Gastrocnemius medialis (tissue), 4 donors: Measurements from ENCODE around the gene CALD1. TPM values are rescaled to one million over a fixed set of nuclear protein-coding genes. Genes with fewer than 3 reads are reported as not detected.

Experiments
- ATAC-seq, 2 donors: fragments of 150-250 bp; one replicate each; pipeline ENCODE4 v1.9.1; 2016
- DNase-seq, 2 donors: peaks; one replicate each; pipeline ENCODE4 v3.0.0-alpha.2; 2019
- H3K27ac ChIP-seq, 4 donors: fragments of 200-600 bp; sonication (generic); 1 replicate in 1 of 4; 2 replicates in 3 of 4; pipeline ENCODE4 v1.5.1; 2016 to 2018; ENCODE audit warnings: mild to moderate bottlenecking in 2 of 4, moderate library complexity in 1 of 4
- H3K27me3 ChIP-seq, 3 donors: fragments of 200-600 bp; sonication (generic) in 2 of 3; 1 replicate in 1 of 3; 2 replicates in 2 of 3; pipeline versions ENCODE4 v1.5.1 to v1.6.0; 2016 to 2019; ENCODE audit warnings: mild to moderate bottlenecking in 1 of 3, moderate library complexity in 1 of 3
- H3K36me3 ChIP-seq, 2 donors: fragments of 200-600 bp; sonication (generic) in 1 of 2; one replicate each; pipeline ENCODE4 v1.5.1; 2017 to 2018
- H3K4me1 ChIP-seq, 2 donors: fragments of 200-600 bp; sonication (generic) in 1 of 2; one replicate each; pipeline ENCODE4 v1.5.1; 2016 to 2017; ENCODE audit warnings: mild to moderate bottlenecking in 2 of 2
- H3K4me3 ChIP-seq, 4 donors: fragments of 200-600 bp; sonication (generic) in 3 of 4; 1 replicate in 1 of 4; 2 replicates in 3 of 4; pipeline ENCODE4 v1.5.1; 2016 to 2019; ENCODE audit warnings: mild to moderate bottlenecking in 2 of 4
- H3K9me3 ChIP-seq, 3 donors: fragments of 200-600 bp; sonication (generic) in 2 of 3; 1 replicate in 1 of 3; 2 replicates in 2 of 3; pipeline ENCODE4 v1.5.1; 2016 to 2019
- POLR2A ChIP-seq, 2 donors: fragments of 450-650 bp; IDR thresholded peaks; one replicate each; pipeline ENCODE4 v1.6.1; 2017; ENCODE audit warnings: antibody characterized with exemption in 2 of 2, mild to moderate bottlenecking in 2 of 2, moderate library complexity in 2 of 2
- in situ Hi-C, 4 donors: fragments of 200-750 bp; cut with MboI; loops; one replicate each; pipeline versions ENCODE4 v1.15.0 to v1.8.0; 2017; ENCODE audit warnings: low sequenced_read_pairs in 4 of 4
- intact Hi-C: fragments of 100-400 bp; cut with DNase I; formaldehyde crosslinking; loops from one replicate; pipeline ENCODE4 v1.15.1; 2023; ENCODE audit warnings: low total_unique reads
- total RNA-seq, 4 donors: library from RNA; depleted of rRNA; stranded (reverse); fragments of >200 nt; gene quantifications; one replicate each; pipeline versions ENCODE4 v1.1.0 to v1.2.3, GENCODE V29; 2016
- TF ChIP-seq, protein P1 (sequence below), 5 experiments: fragments of 450-650 bp in 3 of 5; fragments of 200-600 bp in 2 of 5; sonication (generic) in 2 of 5; IDR thresholded peaks in 4 of 5; conservative IDR thresholded peaks in 1 of 5; 1 replicate in 4 of 5; 2 replicates in 1 of 5; pipeline ENCODE4 v1.5.1; 2016 to 2019; ENCODE audit warnings: antibody characterized with exemption in 5 of 5, mild to moderate bottlenecking in 3 of 5, moderate library complexity in 3 of 5

Gene CALD1
- total RNA-seq, 4 donors from 2014 or later: 25.9 to 43.2 (median 32.3) TPM

DNA sequence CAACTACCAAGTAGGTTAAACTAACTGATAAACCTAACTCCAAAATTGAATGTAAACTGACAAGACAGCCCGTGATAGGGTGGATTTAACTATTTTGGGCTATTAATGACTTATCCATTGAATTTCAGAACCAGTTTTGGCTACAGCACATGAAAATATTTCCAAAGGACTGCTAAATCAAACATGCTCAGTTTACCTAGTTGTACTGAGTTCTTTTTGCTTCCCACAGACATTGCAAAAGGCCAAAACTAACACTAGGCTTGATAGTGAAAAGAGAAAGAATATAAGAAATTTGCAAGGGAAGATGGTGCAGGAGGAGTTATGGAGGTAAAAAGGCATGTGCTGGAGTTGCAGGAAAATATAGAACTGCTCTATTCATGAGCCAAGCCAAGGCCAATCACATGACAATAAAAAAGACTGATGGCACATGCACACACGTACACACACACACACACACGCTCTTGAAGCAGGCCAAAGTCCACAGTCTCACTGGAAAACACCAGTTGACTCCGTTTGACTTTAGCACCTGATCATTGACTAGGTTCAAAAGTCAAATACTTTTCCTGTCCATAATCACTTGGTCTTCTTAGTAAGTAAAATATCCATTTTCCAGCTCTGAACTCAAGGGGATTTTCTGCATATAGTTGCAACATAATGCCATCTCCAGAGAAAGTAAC, 130.9 kb downstream of the CALD1 start:
- intact Hi-C loops (no loop called here), in situ Hi-C loops (no loop called here)
- Histone ChIP-seq H3K27me3 (no peaks in the 10 kb centered on the region), H3K4me1 (peaks cover 0 to 4% of the 10 kb centered on the region in 2 donors), H3K36me3 (no peaks in the 10 kb centered on the region), H3K27ac (no peak overlapping the region), H3K9me3 (no peaks in the 10 kb centered on the region), H3K4me3 (no peak overlapping the region)
- no peak for DNase-seq
- ATAC-seq: no peak
- no peak for TF ChIP-seq POLR2A (IDR thresholded peaks at IDR 0.05)
- TF ChIP-seq, protein P1, sequence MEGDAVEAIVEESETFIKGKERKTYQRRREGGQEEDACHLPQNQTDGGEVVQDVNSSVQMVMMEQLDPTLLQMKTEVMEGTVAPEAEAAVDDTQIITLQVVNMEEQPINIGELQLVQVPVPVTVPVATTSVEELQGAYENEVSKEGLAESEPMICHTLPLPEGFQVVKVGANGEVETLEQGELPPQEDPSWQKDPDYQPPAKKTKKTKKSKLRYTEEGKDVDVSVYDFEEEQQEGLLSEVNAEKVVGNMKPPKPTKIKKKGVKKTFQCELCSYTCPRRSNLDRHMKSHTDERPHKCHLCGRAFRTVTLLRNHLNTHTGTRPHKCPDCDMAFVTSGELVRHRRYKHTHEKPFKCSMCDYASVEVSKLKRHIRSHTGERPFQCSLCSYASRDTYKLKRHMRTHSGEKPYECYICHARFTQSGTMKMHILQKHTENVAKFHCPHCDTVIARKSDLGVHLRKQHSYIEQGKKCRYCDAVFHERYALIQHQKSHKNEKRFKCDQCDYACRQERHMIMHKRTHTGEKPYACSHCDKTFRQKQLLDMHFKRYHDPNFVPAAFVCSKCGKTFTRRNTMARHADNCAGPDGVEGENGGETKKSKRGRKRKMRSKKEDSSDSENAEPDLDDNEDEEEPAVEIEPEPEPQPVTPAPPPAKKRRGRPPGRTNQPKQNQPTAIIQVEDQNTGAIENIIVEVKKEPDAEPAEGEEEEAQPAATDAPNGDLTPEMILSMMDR (IDR thresholded peaks at IDR 0.05 in 4 of 5, conservative IDR thresholded peaks at IDR 0.05 in 1 of 5): no peak

- H3K27me3 ChIP-seq: no peaks in the 10 kb centered on the region
- in situ Hi-C loops: no loop called here
- H3K27ac ChIP-seq: no peak overlapping the region
- peaks cover 0 to 4% of the 10 kb centered on the region in 2 donors for H3K4me1 ChIP-seq
- H3K4me3 ChIP-seq: no peak overlapping the region
- DNase-seq (no peak), ATAC-seq (no peak)
- no peak for TF ChIP-seq POLR2A (IDR thresholded peaks at IDR 0.05)
- TF ChIP-seq, protein P1 (IDR thresholded peaks at IDR 0.05 in 4 of 5, conservative IDR thresholded peaks at IDR 0.05 in 1 of 5): no peak
- intact Hi-C loops: no loop called here
- H3K9me3 ChIP-seq: no peaks in the 10 kb centered on the region
- no peaks in the 10 kb centered on the region for H3K36me3 ChIP-seq
Measured at GRCh38 chr7:134910968-134911367, 131.5 kb downstream of the CALD1 start.

DNA sequence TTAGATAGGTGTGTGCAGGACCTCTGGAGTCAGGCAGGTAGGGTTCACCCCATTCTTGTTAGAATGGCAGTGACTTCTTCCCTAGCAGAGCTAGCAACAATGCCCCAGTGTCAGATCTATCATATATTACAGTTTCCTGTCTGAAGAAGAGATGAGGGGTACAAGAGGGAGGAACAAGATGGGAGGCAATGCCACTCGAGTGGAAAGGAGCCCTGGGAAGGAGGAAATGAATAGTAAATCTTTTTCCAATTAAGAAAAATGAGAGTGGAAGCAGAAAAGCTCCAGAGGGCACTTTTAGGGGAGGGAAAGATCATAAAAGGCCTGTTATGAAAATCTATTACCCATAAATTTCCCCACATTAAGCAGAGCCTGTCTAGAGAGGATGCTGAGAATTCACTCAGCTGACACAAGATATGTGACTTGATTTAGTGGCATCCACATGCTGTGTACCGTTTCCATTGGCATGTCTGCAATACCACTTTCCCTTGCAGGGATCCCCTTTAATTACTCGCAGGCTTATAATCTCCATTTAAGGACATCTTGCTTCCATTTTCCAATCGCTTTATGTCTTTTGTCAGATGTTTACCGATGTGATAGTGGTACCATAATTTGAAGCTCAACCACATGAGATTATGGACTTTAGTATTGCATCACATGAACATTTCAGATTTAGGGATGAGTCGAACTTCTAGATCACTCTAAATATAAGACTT, 136.9 kb downstream of the CALD1 start:
- no peak overlapping the region for H3K27ac ChIP-seq
- TF ChIP-seq POLR2A (IDR thresholded peaks at IDR 0.05): no peak
- TF ChIP-seq, protein P1 (IDR thresholded peaks at IDR 0.05 in 4 of 5, conservative IDR thresholded peaks at IDR 0.05 in 1 of 5): no peak
- no peaks in the 10 kb centered on the region for H3K4me1 ChIP-seq
- H3K27me3 ChIP-seq: no peaks in the 10 kb centered on the region
- in situ Hi-C loops (no loop called here), intact Hi-C loops (no loop called here)
- no peak overlapping the region for H3K4me3 ChIP-seq
- no peaks in the 10 kb centered on the region for H3K9me3 ChIP-seq
- DNase-seq: no peak
- no peak for ATAC-seq
- H3K36me3 ChIP-seq: no peaks in the 10 kb centered on the region

DNA sequence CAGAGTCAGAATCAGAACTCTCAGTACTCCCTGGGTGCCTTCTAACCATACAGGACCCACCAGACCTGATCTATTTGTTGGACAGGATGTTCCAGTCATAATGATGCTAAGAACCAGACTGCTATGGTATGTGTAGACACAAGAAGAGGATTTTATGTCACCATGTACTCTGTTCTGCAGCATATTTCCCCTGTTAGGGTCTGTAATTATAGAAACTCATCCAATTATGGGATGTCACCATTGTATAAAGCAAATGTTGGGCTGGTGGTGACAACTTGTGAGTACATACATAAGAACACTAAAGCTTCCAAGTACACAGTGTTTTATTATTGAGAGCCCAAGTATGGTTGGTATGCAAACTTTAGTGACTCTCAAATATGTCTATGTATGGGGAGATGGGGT, 139.8 kb downstream of the CALD1 start:
- ATAC-seq: no peak
- in situ Hi-C loops (no loop called here), intact Hi-C loops (no loop called here)
- H3K4me1 ChIP-seq: peaks cover 0 to 5% of the 10 kb centered on the region in 2 donors
- H3K9me3 ChIP-seq: no peaks in the 10 kb centered on the region
- no peak overlapping the region for H3K4me3 ChIP-seq
- H3K27me3 ChIP-seq: no peaks in the 10 kb centered on the region
- no peak overlapping the region for H3K27ac ChIP-seq
- no peaks in the 10 kb centered on the region for H3K36me3 ChIP-seq
- TF ChIP-seq POLR2A (IDR thresholded peaks at IDR 0.05): no peak
- TF ChIP-seq, protein P1 (IDR thresholded peaks at IDR 0.05 in 4 of 5, conservative IDR thresholded peaks at IDR 0.05 in 1 of 5): no peak
- no peak for DNase-seq
